ENCODE data around the gene NT5DC3. TPM values are rescaled to one million over a fixed set of nuclear protein-coding genes. Genes with fewer than 3 reads are reported as not detected.

The NT5DC3 gene
- total and polyA plus RNA-seq, 2 experiments from 2014 or later = 2.8 to 6.3 TPM

- Histone ChIP-seq H2AFZ (no peak overlapping the region), H3K4me3 (no peak overlapping the region), H3K4me1 (ENCODE audit: insufficient read depth) (peaks cover 25% of the 10 kb centered on the region), H3K27ac (peak overlapping the region; percentile 93), H3K9me2 (replicated peaks; ENCODE audit: insufficient read depth) (no peaks in the 10 kb centered on the region), H3K4me2 (peak overlapping the region; percentile 12), H4K20me1 (ENCODE audit: insufficient read depth, poor library complexity, severe bottlenecking) (no peaks in the 10 kb centered on the region), H3K36me3 (replicated peaks; ENCODE audit: insufficient read depth, low read depth) (no peaks in the 10 kb centered on the region), H3K79me2 (no peaks in the 10 kb centered on the region), H3K9me3 (ENCODE audit: low read depth) (no peaks in the 10 kb centered on the region), H3K27me3 (no peaks in the 10 kb centered on the region)
- WGBS (ENCODE audit: low lambda C conversion rate, missing lambda C conversion rate) = 37% methylated on average over 10 of the region's 10 CpGs
- TF ChIP-seq EZH2 (IDR thresholded peaks at IDR 0.05; ENCODE audit: borderline replicate concordance) (no peak), CTCF (IDR thresholded peaks at IDR 0.05; ENCODE audit: poor library complexity) (no peak), EZH2phosphoT487 (IDR thresholded peaks at IDR 0.05; ENCODE audit: low read depth, severe bottlenecking, unreplicated experiment) (no peak)
- peak; percentile 89 for DNase-seq (ENCODE audit: low spot score)
These were observed 18.0 kb upstream of the NT5DC3 start for GRCh38 chr12:103858953-103859601.

- no peak for DNase-seq (ENCODE audit: low spot score)
- no peak for TF ChIP-seq EZH2phosphoT487 (IDR thresholded peaks at IDR 0.05; ENCODE audit: low read depth, severe bottlenecking, unreplicated experiment)
- no peak for TF ChIP-seq EZH2 (IDR thresholded peaks at IDR 0.05; ENCODE audit: borderline replicate concordance)
- TF ChIP-seq CTCF (IDR thresholded peaks at IDR 0.05; ENCODE audit: poor library complexity) = no peak
- Histone ChIP-seq H4K20me1 (ENCODE audit: insufficient read depth, poor library complexity, severe bottlenecking) (no peaks in the 10 kb centered on the region), H3K9me3 (ENCODE audit: low read depth) (no peaks in the 10 kb centered on the region), H3K4me2 (no peak overlapping the region), H3K27me3 (no peaks in the 10 kb centered on the region), H3K27ac (peak overlapping the region; percentile 79), H3K4me1 (ENCODE audit: insufficient read depth) (peaks cover 25% of the 10 kb centered on the region), H3K4me3 (no peak overlapping the region), H3K9me2 (replicated peaks; ENCODE audit: insufficient read depth) (no peaks in the 10 kb centered on the region), H3K36me3 (replicated peaks; ENCODE audit: insufficient read depth, low read depth) (no peaks in the 10 kb centered on the region), H2AFZ (no peak overlapping the region), H3K79me2 (no peaks in the 10 kb centered on the region)
- 81% methylated on average over 8 of the region's 8 CpGs for WGBS (ENCODE audit: low lambda C conversion rate, missing lambda C conversion rate)
These were observed 17.3 kb upstream of the NT5DC3 start for GRCh38 chr12:103858335-103858734.

GRCh38 chr12:103857164-103857563 is 16.1 kb upstream of the NT5DC3 start:
- H3K27me3 ChIP-seq = no peaks in the 10 kb centered on the region
- no peaks in the 10 kb centered on the region for H3K9me3 ChIP-seq (ENCODE audit: low read depth)
- no peak for TF ChIP-seq CTCF (IDR thresholded peaks at IDR 0.05; ENCODE audit: poor library complexity)
- TF ChIP-seq EZH2 (IDR thresholded peaks at IDR 0.05; ENCODE audit: borderline replicate concordance) = no peak
- no peak for TF ChIP-seq EZH2phosphoT487 (IDR thresholded peaks at IDR 0.05; ENCODE audit: low read depth, severe bottlenecking, unreplicated experiment)
- no peaks in the 10 kb centered on the region for H3K36me3 ChIP-seq (replicated peaks; ENCODE audit: insufficient read depth, low read depth)
- whole genome bisulfite sequencing (ENCODE audit: low lambda C conversion rate, missing lambda C conversion rate) = 40% methylated on average over 2 of the region's 2 CpGs
- no peak overlapping the region for H3K27ac ChIP-seq
- no peaks in the 10 kb centered on the region for H3K79me2 ChIP-seq
- H3K9me2 ChIP-seq (replicated peaks; ENCODE audit: insufficient read depth) = no peaks in the 10 kb centered on the region
- H3K4me3 ChIP-seq = no peak overlapping the region
- H3K4me2 ChIP-seq = no peak overlapping the region
- no peak overlapping the region for H2AFZ ChIP-seq
- H3K4me1 ChIP-seq (ENCODE audit: insufficient read depth) = peaks cover 25% of the 10 kb centered on the region
- H4K20me1 ChIP-seq (ENCODE audit: insufficient read depth, poor library complexity, severe bottlenecking) = no peaks in the 10 kb centered on the region
- no peak for DNase-seq (ENCODE audit: low spot score)

Measured in hepatocyte (in vitro differentiated cells).